SHP77 (cell line): ENCODE measurements around the gene PITPNM2.
"Not testable (repeated sequence)": the region's sequence is repeated elsewhere in the genome, so short reads cannot be mapped to it uniquely, and the experiment has no call there.

Experiments used
- DNase-seq, 2 experiments: peaks; one replicate each; lab custom pipeline; 2025; lab: John Stamatoyannopoulos, UW

Gene PITPNM2

GRCh38 chr12:123120452-123121166 is 30.3 kb downstream of the PITPNM2 start:
- peak; percentile 74 to 75 for DNase-seq

GRCh38 chr12:123119808-123120207 is 31.1 kb downstream of the PITPNM2 start:
- DNase-seq = peak in 1 of 2 experiments; percentile 30

- peak; percentile 91 for DNase-seq
Measured at GRCh38 chr12:123118497-123118896, 32.4 kb downstream of the PITPNM2 start.

- no peak for DNase-seq
Measured at GRCh38 chr12:123115409-123116121, 35.3 kb downstream of the PITPNM2 start.

GRCh38 chr12:123114304-123115083 is 36.4 kb downstream of the PITPNM2 start:
- DNase-seq = no peak

GRCh38 chr12:123113026-123113425 is 37.9 kb downstream of the PITPNM2 start:
- DNase-seq = peak; percentile 59 to 77

- DNase-seq = no peak
Measured at GRCh38 chr12:123111498-123112165, 39.3 kb downstream of the PITPNM2 start.

- no peak for DNase-seq
Measured at GRCh38 chr12:123109319-123109772, 41.5 kb downstream of the PITPNM2 start.

GRCh38 chr12:123108682-123109066 is 42.2 kb downstream of the PITPNM2 start:
- DNase-seq = no peak

- no peak for DNase-seq
Measured at GRCh38 chr12:123107926-123108681, 42.8 kb downstream of the PITPNM2 start.

- DNase-seq = peak in 1 of 2 experiments; percentile 74
Measured at GRCh38 chr12:123106640-123107359, 44.1 kb downstream of the PITPNM2 start.

GRCh38 chr12:123105211-123105826 is 45.6 kb downstream of the PITPNM2 start:
- DNase-seq = peak; percentile 95 to 97

GRCh38 chr12:123104809-123105208 is 46.1 kb downstream of the PITPNM2 start:
- DNase-seq = no peak

GRCh38 chr12:123104094-123104493 is 46.8 kb downstream of the PITPNM2 start:
- not testable (repeated sequence) for DNase-seq

GRCh38 chr12:123102781-123103503 is 47.9 kb downstream of the PITPNM2 start:
- DNase-seq = no peak

- no peak for DNase-seq
Measured at GRCh38 chr12:123102366-123102765, 48.5 kb downstream of the PITPNM2 start.

- DNase-seq = no peak
Measured at GRCh38 chr12:123101526-123101925, 49.4 kb downstream of the PITPNM2 start.
